HUDEP-2 (cell line): ENCODE results near the gene REL.
"Not testable (repeated sequence)": the region's sequence is repeated elsewhere in the genome, so short reads cannot be mapped to it uniquely, and the experiment has no call there.

Source experiments
- DNase-seq, 76 experiments: peaks; one replicate each; lab custom pipeline; 2025; ENCODE audit not compliant: unreplicated experiment in 76 of 76; lab: John Stamatoyannopoulos, UW

Gene REL

GRCh38 chr2:60881047-60881932, at the start of gene REL:
Gene REL, plus strand, starts transcription at chr2:60881574. Its CDS starts 267 bp downstream, at chr2:60881841.
- DNase-seq, result peak in 73 of 76 experiments; percentile 29 to 90 (median 79)

- no peak for DNase-seq
Measured at GRCh38 chr2:60831921-60832320, 49.5 kb upstream of the REL start.

- no peak for DNase-seq
Measured at GRCh38 chr2:60832621-60833020, 48.8 kb upstream of the REL start.

GRCh38 chr2:60834270-60834717, 47.1 kb upstream of the REL start:
- no peak for DNase-seq

- no peak for DNase-seq
Measured at GRCh38 chr2:60836491-60836890, 44.9 kb upstream of the REL start.

- DNase-seq, result no peak
Measured at GRCh38 chr2:60837123-60837522, 44.3 kb upstream of the REL start.

- DNase-seq, result no peak
Measured at GRCh38 chr2:60838481-60838880, 42.9 kb upstream of the REL start.

- DNase-seq, result no peak
Measured at GRCh38 chr2:60839126-60839813, 42.1 kb upstream of the REL start.

GRCh38 chr2:60840880-60841279, 40.5 kb upstream of the REL start:
- DNase-seq, result no peak

- DNase-seq, result no peak
Measured at GRCh38 chr2:60843006-60843405, 38.4 kb upstream of the REL start.

GRCh38 chr2:60844105-60844504, 37.3 kb upstream of the REL start:
- no peak for DNase-seq

GRCh38 chr2:60847854-60848253, 33.5 kb upstream of the REL start:
- no peak for DNase-seq

GRCh38 chr2:60849187-60849586, 32.2 kb upstream of the REL start:
- no peak for DNase-seq

- no peak for DNase-seq
Measured at GRCh38 chr2:60852282-60852860, 29.0 kb upstream of the REL start.

- DNase-seq, result no peak
Measured at GRCh38 chr2:60853531-60853930, 27.8 kb upstream of the REL start.

GRCh38 chr2:60855989-60856669, 25.2 kb upstream of the REL start:
- DNase-seq, result no peak

GRCh38 chr2:60857056-60857455, 24.3 kb upstream of the REL start:
- no peak for DNase-seq

- DNase-seq, result no peak
Measured at GRCh38 chr2:60858897-60859311, 22.5 kb upstream of the REL start.

- DNase-seq, result no peak
Measured at GRCh38 chr2:60861736-60862135, 19.6 kb upstream of the REL start.

- no peak for DNase-seq
Measured at GRCh38 chr2:60862642-60863041, 18.7 kb upstream of the REL start.

- not testable (repeated sequence) for DNase-seq
Measured at GRCh38 chr2:60865361-60865760, 16.0 kb upstream of the REL start.
